DMS53 treated with DMSO at 0.1 percent for 48 hours (cell line): ENCODE results near the gene SMYD1.
"Not testable (repeated sequence)": the region's sequence is repeated elsewhere in the genome, so short reads cannot be mapped to it uniquely, and the experiment has no call there.

Experiments
- DNase-seq: peaks from one replicate; lab custom pipeline; 2025; ENCODE audit not compliant: unreplicated experiment; lab: John Stamatoyannopoulos, UW

SMYD1 gene

GRCh38 chr2:88067598-88067997 lies at the start of gene SMYD1:
SMYD1 (plus strand) TSS chr2:88067825; CDS start chr2:88067865, 40 bp downstream.
- no peak for DNase-seq

GRCh38 chr2:88018077-88018805 lies 49.4 kb upstream of the SMYD1 start:
- not testable (repeated sequence) for DNase-seq

GRCh38 chr2:88018909-88019308 lies 48.7 kb upstream of the SMYD1 start:
- DNase-seq = no peak

- no peak for DNase-seq
These were observed 47.6 kb upstream of the SMYD1 start for GRCh38 chr2:88019985-88020384.

- no peak for DNase-seq
These were observed 45.0 kb upstream of the SMYD1 start for GRCh38 chr2:88022669-88022921.

GRCh38 chr2:88024509-88024908 lies 43.1 kb upstream of the SMYD1 start:
- DNase-seq = no peak

GRCh38 chr2:88027697-88028389 lies 39.8 kb upstream of the SMYD1 start:
- no peak for DNase-seq

- no peak for DNase-seq
These were observed 38.7 kb upstream of the SMYD1 start for GRCh38 chr2:88028931-88029330.

GRCh38 chr2:88032070-88032702 lies 35.4 kb upstream of the SMYD1 start:
- DNase-seq = no peak

- no peak for DNase-seq
These were observed 31.4 kb upstream of the SMYD1 start for GRCh38 chr2:88036182-88036581.

GRCh38 chr2:88036606-88037005 lies 31.0 kb upstream of the SMYD1 start:
- DNase-seq = no peak

- peak; percentile 35 for DNase-seq
These were observed 29.1 kb upstream of the SMYD1 start for GRCh38 chr2:88038263-88039105.

GRCh38 chr2:88042476-88042875 lies 25.1 kb upstream of the SMYD1 start:
- no peak for DNase-seq

- not testable (repeated sequence) for DNase-seq
These were observed 22.1 kb upstream of the SMYD1 start for GRCh38 chr2:88045561-88045960.

- no peak for DNase-seq
These were observed 19.1 kb upstream of the SMYD1 start for GRCh38 chr2:88048541-88048940.

GRCh38 chr2:88049622-88050021 lies 18.0 kb upstream of the SMYD1 start:
- no peak for DNase-seq

- no peak for DNase-seq
These were observed 15.8 kb upstream of the SMYD1 start for GRCh38 chr2:88051792-88052191.

- DNase-seq = no peak
These were observed 14.3 kb upstream of the SMYD1 start for GRCh38 chr2:88053296-88053695.

- no peak for DNase-seq
These were observed 13.5 kb upstream of the SMYD1 start for GRCh38 chr2:88053934-88054781.

GRCh38 chr2:88054782-88055370 lies 12.7 kb upstream of the SMYD1 start:
- DNase-seq = no peak
